Brain pericyte (primary cell): ENCODE measurements around the gene ERICH2.

Experiments
- DNase-seq: peaks from one replicate; pipeline ENCODE4 v3.0.0-alpha.2; 2012; ENCODE audit warnings: low read depth, low spot score

Gene ERICH2

GRCh38 chr2:170763232-170763631, 6.9 kb upstream of the ERICH2 start:
- DNase-seq, result no peak

GRCh38 chr2:170764880-170765261, 5.3 kb upstream of the ERICH2 start:
- DNase-seq, result no peak

- DNase-seq, result no peak
These were observed 3.5 kb upstream of the ERICH2 start for GRCh38 chr2:170766693-170767092.

- DNase-seq, result no peak
These were observed 635 bp downstream of the ERICH2 start for GRCh38 chr2:170770606-170771420.

GRCh38 chr2:170771421-170771937, 1.3 kb downstream of the ERICH2 start:
- DNase-seq, result no peak

- DNase-seq, result no peak
These were observed 2.1 kb downstream of the ERICH2 start for GRCh38 chr2:170772295-170772694.

- no peak for DNase-seq
These were observed 3.9 kb downstream of the ERICH2 start for GRCh38 chr2:170774074-170774473.

- no peak for DNase-seq
These were observed 8.7 kb downstream of the ERICH2 start for GRCh38 chr2:170778900-170779299.

GRCh38 chr2:170779304-170779703, 9.1 kb downstream of the ERICH2 start:
- no peak for DNase-seq

- no peak for DNase-seq
These were observed 12.5 kb downstream of the ERICH2 start for GRCh38 chr2:170782673-170783072.

GRCh38 chr2:170783549-170783948, 13.4 kb downstream of the ERICH2 start:
- no peak for DNase-seq

GRCh38 chr2:170798996-170799395, 28.8 kb downstream of the ERICH2 start:
- no peak for DNase-seq

- no peak for DNase-seq
These were observed 36.4 kb downstream of the ERICH2 start for GRCh38 chr2:170806548-170806947.

- DNase-seq, result peak; percentile 45
These were observed 42.8 kb downstream of the ERICH2 start for GRCh38 chr2:170812710-170813600.

- DNase-seq, result no peak
These were observed 43.7 kb downstream of the ERICH2 start for GRCh38 chr2:170813611-170814532.

GRCh38 chr2:170814533-170815230, 44.5 kb downstream of the ERICH2 start:
- no peak for DNase-seq

- DNase-seq, result no peak
These were observed 45.1 kb downstream of the ERICH2 start for GRCh38 chr2:170815311-170815710.

GRCh38 chr2:170815746-170816503, 45.7 kb downstream of the ERICH2 start:
- no peak for DNase-seq

GRCh38 chr2:170816504-170817092, 46.4 kb downstream of the ERICH2 start, which contains the start of gene GAD1:
Gene GAD1 (plus strand): TSS chr2:170816887. CDS start chr2:170818592, 1,705 bp downstream.
- no peak for DNase-seq
